Mesodermal cell (in vitro differentiated cells): Measurements from ENCODE around the gene PIK3R2.
"Not testable (repeated sequence)": the region's sequence is repeated elsewhere in the genome, so short reads cannot be mapped to it uniquely, and the experiment has no call there.

Experiments
- H3K27ac ChIP-seq: 2 replicates; pipeline ENCODE4 v1.7.0; 2013; ENCODE audit warnings: mild to moderate bottlenecking, low read depth, low read length, moderate library complexity; ENCODE audit not compliant: severe bottlenecking
- H3K36me3 ChIP-seq: 2 replicates; pipeline ENCODE4 v1.7.1; 2013; ENCODE audit warnings: mild to moderate bottlenecking, low read length, moderate library complexity; ENCODE audit not compliant: control insufficient read depth, insufficient read depth
- H3K4me1 ChIP-seq: one replicate; pipeline ENCODE4 v1.7.1; 2013; ENCODE audit warnings: mild to moderate bottlenecking, low read length; ENCODE audit not compliant: insufficient read depth, control insufficient read depth, poor library complexity, severe bottlenecking
- H3K4me3 ChIP-seq: 2 replicates; pipeline ENCODE4 v1.7.0; 2013; ENCODE audit warnings: low read length, control low read depth, mild to moderate bottlenecking; ENCODE audit not compliant: insufficient read depth, poor library complexity, severe bottlenecking; ENCODE audit errors: extremely low read depth
- H3K9me3 ChIP-seq: 2 replicates; pipeline ENCODE4 v1.7.1; 2013; ENCODE audit warnings: mild to moderate bottlenecking, low read length, moderate library complexity; ENCODE audit not compliant: control insufficient read depth
- WGBS, 2 experiments: methylation state at CpG; one replicate each; pipeline ENCODE4 v1.1.5; 2013; ENCODE audit warnings: missing lambda C conversion rate in 2 of 2; ENCODE audit not compliant: insufficient coverage in 2 of 2; 5-methylcytosine and 5-hydroxymethylcytosine counted together

Gene PIK3R2

GRCh38 chr19:18155095-18156087 lies 2.4 kb downstream of the PIK3R2 start:
- H3K9me3 ChIP-seq: no peaks in the 10 kb centered on the region
- peaks cover 13% of the 10 kb centered on the region for H3K4me1 ChIP-seq
- H3K4me3 ChIP-seq: no peak overlapping the region
- WGBS, 2 experiments: 98 to 99% methylated on average over 20 to 41 of the region's 43 CpGs
- H3K36me3 ChIP-seq: peaks cover 33% of the 10 kb centered on the region
- no peak overlapping the region for H3K27ac ChIP-seq

- Histone ChIP-seq H3K36me3 (peaks cover 37% of the 10 kb centered on the region), H3K27ac (no peak overlapping the region), H3K4me3 (no peak overlapping the region), H3K9me3 (no peaks in the 10 kb centered on the region), H3K4me1 (peaks cover 13% of the 10 kb centered on the region)
- WGBS, 2 experiments: 97 to 100% methylated on average over 4 of the region's 6 CpGs
Measured at GRCh38 chr19:18156268-18156667, 3.3 kb downstream of the PIK3R2 start.

- Histone ChIP-seq H3K9me3 (no peaks in the 10 kb centered on the region), H3K27ac (no peak overlapping the region), H3K36me3 (peaks cover 42% of the 10 kb centered on the region), H3K4me3 (no peak overlapping the region), H3K4me1 (peaks cover 10% of the 10 kb centered on the region)
- WGBS, 2 experiments: 93 to 95% methylated on average over 19 to 20 of the region's 22 CpGs
Measured at GRCh38 chr19:18156841-18157464, 4.0 kb downstream of the PIK3R2 start.

GRCh38 chr19:18157465-18158063 lies 4.6 kb downstream of the PIK3R2 start:
- Histone ChIP-seq H3K27ac (no peak overlapping the region), H3K4me3 (no peak overlapping the region)
- WGBS, 2 experiments: 68 to 78% methylated on average over 9 to 10 of the region's 18 CpGs

GRCh38 chr19:18158467-18158866 lies 5.5 kb downstream of the PIK3R2 start:
- Histone ChIP-seq H3K4me1 (peaks cover 10% of the 10 kb centered on the region), H3K36me3 (peaks cover 56% of the 10 kb centered on the region), H3K9me3 (no peaks in the 10 kb centered on the region), H3K4me3 (no peak overlapping the region), H3K27ac (no peak overlapping the region)
- WGBS, 2 experiments: 83 to 91% methylated on average over 3 of the region's 4 CpGs

More at GRCh38 chr19:18157465-18158063, 4.6 kb downstream of the PIK3R2 start:
- Histone ChIP-seq H3K9me3 (no peaks in the 10 kb centered on the region), H3K36me3 (peaks cover 47% of the 10 kb centered on the region), H3K4me1 (peaks cover 10% of the 10 kb centered on the region)

- H3K9me3 ChIP-seq, H3K27ac ChIP-seq, H3K4me1 ChIP-seq, H3K4me3 ChIP-seq: not testable (repeated sequence)
- H3K36me3 ChIP-seq: peaks cover 62% of the 10 kb centered on the region
- WGBS, 2 experiments: 88 to 91% methylated on average over 3 of the region's 6 CpGs
Measured at GRCh38 chr19:18159059-18159616, 6.2 kb downstream of the PIK3R2 start.

GRCh38 chr19:18159810-18160209 lies 6.8 kb downstream of the PIK3R2 start:
- Histone ChIP-seq H3K4me1 (no peaks in the 10 kb centered on the region), H3K36me3 (peaks cover 65% of the 10 kb centered on the region), H3K9me3 (no peaks in the 10 kb centered on the region), H3K4me3 (no peak overlapping the region), H3K27ac (no peak overlapping the region)
- WGBS, 2 experiments: 96 to 98% methylated on average over 6 to 9 of the region's 10 CpGs

- no peaks in the 10 kb centered on the region for H3K9me3 ChIP-seq
- no peak overlapping the region for H3K27ac ChIP-seq
- H3K4me1 ChIP-seq: no peaks in the 10 kb centered on the region
- H3K36me3 ChIP-seq: peaks cover 64% of the 10 kb centered on the region
- no peak overlapping the region for H3K4me3 ChIP-seq
- WGBS, 2 experiments: 87 to 94% methylated on average over 8 of the region's 13 CpGs
Measured at GRCh38 chr19:18160493-18160970, 7.6 kb downstream of the PIK3R2 start.

GRCh38 chr19:18160971-18161635 lies 8.1 kb downstream of the PIK3R2 start:
- peaks cover 64% of the 10 kb centered on the region for H3K36me3 ChIP-seq
- H3K4me3 ChIP-seq: no peak overlapping the region
- no peaks in the 10 kb centered on the region for H3K9me3 ChIP-seq
- no peaks in the 10 kb centered on the region for H3K4me1 ChIP-seq
- no peak overlapping the region for H3K27ac ChIP-seq
- WGBS, 2 experiments: 40 to 85% methylated on average over 6 to 31 of the region's 66 CpGs

- no peaks in the 10 kb centered on the region for H3K9me3 ChIP-seq
- WGBS, 2 experiments: 78 to 82% methylated on average over 15 to 17 of the region's 19 CpGs
- H3K4me3 ChIP-seq: no peak overlapping the region
- peaks cover 60% of the 10 kb centered on the region for H3K36me3 ChIP-seq
- H3K27ac ChIP-seq: no peak overlapping the region
- H3K4me1 ChIP-seq: no peaks in the 10 kb centered on the region
Measured at GRCh38 chr19:18161636-18162002, 8.7 kb downstream of the PIK3R2 start.
